ENCODE data around the gene PATZ1. TPM values are rescaled to one million over a fixed set of nuclear protein-coding genes. Genes with fewer than 3 reads are reported as not detected.

PATZ1 gene
- polyA plus RNA-seq, 1 of the 3 experiments (the other 2 are of a cell fraction), result 21.8 TPM

- H3K4me3 ChIP-seq (ENCODE audit: low read depth in 2 of 2, low read length in 1 of 2), result no peak overlapping the region
- no peaks in the 10 kb centered on the region for H3K36me3 ChIP-seq (replicated peaks in 1 of 2; ENCODE audit: control insufficient read depth in 1 of 2, insufficient read depth in 2 of 2, low read length in 1 of 2)
- H2AFZ ChIP-seq (ENCODE audit: low read depth), result no peak overlapping the region
- no peak for DNase-seq
- H3K79me2 ChIP-seq (ENCODE audit: insufficient read depth), result no peaks in the 10 kb centered on the region
- no peak for TF ChIP-seq YY1 (IDR thresholded peaks at IDR 0.05; ENCODE audit: low read depth)
- no peak for TF ChIP-seq CHD2 (IDR thresholded peaks at IDR 0.05; ENCODE audit: low read length, partially characterized antibody)
- TF ChIP-seq FOXM1 (IDR thresholded peaks at IDR 0.05; ENCODE audit: low read depth), result no peak
- no peak for TF ChIP-seq TAF1 (IDR thresholded peaks at IDR 0.05; ENCODE audit: borderline replicate concordance, low read depth, low read length)
- no peak for TF ChIP-seq MAX (IDR thresholded peaks at IDR 0.05; ENCODE audit: low read depth)
- TF ChIP-seq FOSL2 (IDR thresholded peaks at IDR 0.05; ENCODE audit: borderline replicate concordance, low read depth), result no peak
- TF ChIP-seq IRF3 (IDR thresholded peaks at IDR 0.05; ENCODE audit: low read depth, low read length), result no peak
- TF ChIP-seq USF1 (IDR thresholded peaks at IDR 0.05; ENCODE audit: borderline replicate concordance, low read depth), result no peak
- no peak for TF ChIP-seq ELF1 (IDR thresholded peaks at IDR 0.05)
- no peak for TF ChIP-seq USF2 (IDR thresholded peaks at IDR 0.05; ENCODE audit: borderline replicate concordance, low read depth, low read length)
- no peak for TF ChIP-seq FOXJ3 (CRISPR knock-in tag; IDR thresholded peaks at IDR 0.05)
- TF ChIP-seq POLR2AphosphoS5 (IDR thresholded peaks at IDR 0.05; ENCODE audit: low read depth, low read length), result no peak
- no peak for TF ChIP-seq TEAD4 (IDR thresholded peaks at IDR 0.05; ENCODE audit: borderline replicate concordance, insufficient read depth)
- TF ChIP-seq GABPA (IDR thresholded peaks at IDR 0.05; ENCODE audit: low read depth), result no peak
- TF ChIP-seq CTCF (IDR thresholded peaks at IDR 0.05), result no peak
- 73% methylated on average over 3 of the region's 3 CpGs for WGBS (ENCODE audit: low lambda C conversion rate)
- no peak overlapping the region for H3K9ac ChIP-seq
- H3K27me3 ChIP-seq (ENCODE audit: insufficient read depth), result no peaks in the 10 kb centered on the region
- H3K27ac ChIP-seq (ENCODE audit: low read depth in 2 of 2, low read length in 1 of 2), result peak overlapping the region in 1 of 2 experiments; percentile 55; a peak in 1 of 4 replicates
- H4K20me1 ChIP-seq (ENCODE audit: insufficient read depth), result no peaks in the 10 kb centered on the region
- peaks cover 12% of the 10 kb centered on the region for H3F3A ChIP-seq (replicated peaks; ENCODE audit: insufficient read depth)
- H3K9me2 ChIP-seq, result no peaks in the 10 kb centered on the region
- POLR2A ChIA-PET, result interaction anchor here (1.4 kb wide), 1 partner anchor 47 kb away, joined by 3 read pairs; no protein-coding TSS in a partner anchor
- no peaks in the 10 kb centered on the region for H3K4me1 ChIP-seq (ENCODE audit: control insufficient read depth in 1 of 2, insufficient read depth in 2 of 2, low read depth in 1 of 2, low read length in 1 of 2)
- no peak overlapping the region for H3K4me2 ChIP-seq
- CTCF ChIA-PET, result no interaction called here
- H3K9me3 ChIP-seq, result no peaks in the 10 kb centered on the region
Observed at GRCh38 chr22:31394326-31394725, 48.2 kb upstream of the PATZ1 start.

All from SK-N-SH (cell line).